Subcutaneous abdominal adipose tissue (tissue), 5 donors: ENCODE data around the gene SRPK3.

Experiments
- H3K27ac ChIP-seq: one replicate; pipeline ENCODE4 v1.7.0; 2013; ENCODE audit warnings: low read depth, mild to moderate bottlenecking, inconsistent platforms, low read length, moderate library complexity
- H3K27me3 ChIP-seq, 5 donors: one replicate each; pipeline ENCODE4 v1.7.0; 2013; ENCODE audit warnings: low read length in 5 of 5, inconsistent platforms in 1 of 5; ENCODE audit not compliant: control insufficient read depth in 5 of 5, insufficient read depth in 4 of 5
- H3K36me3 ChIP-seq, 5 donors: one replicate each; pipeline ENCODE4 v1.7.0; 2013; ENCODE audit warnings: low read length in 5 of 5; ENCODE audit not compliant: control insufficient read depth in 5 of 5, insufficient read depth in 5 of 5
- H3K4me1 ChIP-seq, 5 donors: one replicate each; pipeline ENCODE4 v1.7.0; 2013; ENCODE audit warnings: low read length in 5 of 5, mild to moderate bottlenecking in 3 of 5, moderate library complexity in 1 of 5; ENCODE audit not compliant: control insufficient read depth in 5 of 5, insufficient read depth in 5 of 5
- H3K4me3 ChIP-seq, 5 donors: one replicate each; pipeline ENCODE4 v1.7.0; 2013; ENCODE audit warnings: low read length in 5 of 5, low read depth in 1 of 5
- H3K9ac ChIP-seq, 5 donors: one replicate each; pipeline ENCODE4 v1.7.0; 2013; ENCODE audit warnings: low read length in 5 of 5, mild to moderate bottlenecking in 4 of 5, moderate library complexity in 3 of 5
- H3K9me3 ChIP-seq, 5 donors: one replicate each; pipeline ENCODE4 v1.7.0; 2013; ENCODE audit warnings: low read length in 5 of 5; ENCODE audit not compliant: control insufficient read depth in 5 of 5
- donor health status: healthy.
- donor health status: healthy.
- donor health status: healthy.
- donor health status: healthy.
- donor health status: healthy.

Gene SRPK3

DNA sequence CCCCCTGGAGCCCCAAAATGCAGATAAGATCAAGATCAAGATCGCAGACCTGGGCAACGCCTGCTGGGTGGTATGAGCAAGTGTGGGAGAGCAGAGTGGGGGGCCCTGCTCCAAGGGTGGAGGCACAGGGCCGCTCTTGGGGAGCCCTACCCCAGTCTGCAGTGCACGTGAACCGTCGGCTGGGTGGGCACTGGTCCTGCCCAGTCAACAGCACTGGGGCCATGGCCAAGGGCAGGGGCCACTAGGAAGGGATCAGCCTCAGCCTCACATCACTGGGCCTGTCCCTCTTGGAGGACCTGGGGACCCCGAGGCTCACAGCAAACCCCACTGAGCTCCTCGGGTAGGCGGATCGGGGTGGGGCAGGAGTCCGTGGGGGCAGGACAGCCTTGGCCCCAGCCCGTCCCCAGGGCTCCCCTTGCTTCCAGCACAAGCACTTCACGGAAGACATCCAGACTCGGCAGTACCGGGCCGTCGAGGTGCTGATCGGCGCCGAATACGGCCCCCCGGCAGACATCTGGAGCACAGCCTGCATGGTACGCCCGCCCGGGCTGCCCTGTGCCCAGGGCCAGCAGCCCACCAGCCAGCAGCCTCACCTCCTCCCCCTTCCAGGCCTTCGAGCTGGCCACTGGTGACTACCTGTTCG is 3.6 kb downstream of the SRPK3 start:
- Histone ChIP-seq H3K4me3 (no peak overlapping the region), H3K36me3 (peaks cover 0 to 53% (median 35%) of the 10 kb centered on the region in 5 donors), H3K27me3 (peaks cover 7 to 23% (median 16%) of the 10 kb centered on the region in 5 donors), H3K4me1 (peaks cover 0 to 22% (median 10%) of the 10 kb centered on the region in 5 donors), H3K27ac (no peak overlapping the region), H3K9ac (no peak overlapping the region), H3K9me3 (no peaks in the 10 kb centered on the region)

DNA sequence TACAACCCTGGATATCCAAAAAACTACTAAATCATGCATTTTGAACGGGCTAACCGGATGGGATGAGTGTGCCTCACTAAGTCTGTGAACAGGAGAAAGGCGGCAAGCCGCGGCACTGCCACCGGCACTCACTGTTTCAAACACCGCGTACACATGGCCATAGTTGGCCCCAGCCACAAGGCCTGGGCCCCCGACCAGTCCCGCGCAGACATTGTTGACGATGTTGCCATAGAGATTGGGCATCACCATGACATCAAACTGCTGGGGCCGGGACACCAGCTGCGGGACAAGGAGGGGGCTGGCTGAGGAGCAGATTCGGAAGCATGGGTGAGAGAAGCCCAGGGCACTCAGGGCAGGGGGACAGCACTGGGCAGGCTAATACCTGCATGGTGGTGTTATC is 5.8 kb downstream of the SRPK3 start:
- Histone ChIP-seq H3K27me3 (peaks cover 0 to 11% (median 3%) of the 10 kb centered on the region in 5 donors), H3K4me1 (peaks cover 0 to 20% (median 11%) of the 10 kb centered on the region in 5 donors), H3K9ac (no peak overlapping the region), H3K36me3 (peaks cover 0 to 59% (median 43%) of the 10 kb centered on the region in 5 donors), H3K4me3 (no peak overlapping the region), H3K27ac (no peak overlapping the region), H3K9me3 (no peaks in the 10 kb centered on the region)

DNA sequence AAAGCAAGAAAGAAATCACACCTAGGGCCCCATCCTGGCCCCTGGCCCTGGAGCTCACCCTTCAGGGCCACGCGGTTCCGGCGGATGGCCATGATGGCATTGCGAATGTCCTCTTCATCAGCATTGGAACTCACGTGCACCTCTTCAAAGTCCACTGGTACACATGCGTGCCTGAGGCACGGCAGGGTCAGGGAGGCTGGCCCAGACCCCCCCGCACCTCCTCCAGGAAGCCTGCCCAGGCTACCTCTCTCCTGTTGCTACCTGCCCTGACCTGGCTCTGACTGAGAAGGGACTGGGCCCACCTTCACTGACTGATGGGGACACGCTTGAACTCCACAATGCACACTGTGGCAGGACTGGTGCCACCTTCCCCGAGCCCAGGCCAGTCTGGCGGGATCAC is 8.8 kb downstream of the SRPK3 start:
- Histone ChIP-seq H3K4me3 (no peak overlapping the region), H3K36me3 (peaks cover 0 to 51% (median 40%) of the 10 kb centered on the region in 5 donors), H3K9me3 (peaks cover 0 to 13% (median 7%) of the 10 kb centered on the region in 5 donors), H3K4me1 (peaks cover 0 to 33% (median 21%) of the 10 kb centered on the region in 5 donors), H3K9ac (no peak overlapping the region), H3K27me3 (peaks cover 0 to 10% (median 9%) of the 10 kb centered on the region in 5 donors), H3K27ac (no peak overlapping the region)

DNA sequence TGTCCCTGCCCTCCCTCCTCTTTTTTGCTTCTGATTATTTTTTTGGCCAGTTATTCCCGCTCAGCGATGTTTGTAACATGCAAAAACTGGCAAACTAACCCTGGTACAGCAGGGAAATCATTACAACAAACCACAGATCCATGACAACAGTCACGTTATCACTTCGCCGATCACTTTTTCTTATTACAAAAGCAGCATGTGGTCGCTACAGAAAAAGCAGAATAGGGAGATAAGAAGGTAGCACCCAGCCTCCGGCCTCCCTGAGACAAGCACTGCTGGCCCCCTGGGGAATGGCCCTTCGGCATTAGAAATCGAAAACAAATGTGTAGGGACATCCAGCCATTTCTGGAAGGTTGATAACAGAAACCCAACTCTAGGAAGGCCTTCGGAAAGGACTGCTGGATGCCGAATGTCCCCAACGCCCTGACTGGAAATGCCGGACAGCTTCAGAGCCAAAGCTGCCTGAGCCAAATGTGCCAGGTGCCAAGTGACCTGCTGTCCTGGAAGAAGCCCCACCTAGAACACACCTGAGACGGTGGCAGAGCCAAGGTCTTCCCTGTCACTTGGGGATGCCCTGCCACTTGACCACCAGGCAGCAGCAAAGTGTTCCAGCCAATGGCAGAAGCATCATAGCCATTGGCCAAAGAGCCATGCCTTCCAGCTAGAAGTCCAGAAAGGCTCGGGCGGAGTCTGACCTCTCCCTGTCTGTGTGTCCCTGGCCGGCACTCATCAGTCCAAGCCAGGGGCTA is 10.4 kb downstream of the SRPK3 start:
- peaks cover 0 to 20% (median 18%) of the 10 kb centered on the region in 5 donors for H3K9me3 ChIP-seq
- peaks cover 0 to 49% (median 37%) of the 10 kb centered on the region in 5 donors for H3K4me1 ChIP-seq
- no peak overlapping the region for H3K4me3 ChIP-seq
- H3K36me3 ChIP-seq = peaks cover 0 to 36% (median 27%) of the 10 kb centered on the region in 5 donors
- H3K9ac ChIP-seq = no peak overlapping the region
- H3K27ac ChIP-seq = no peak overlapping the region
- peaks cover 0 to 10% (median 4%) of the 10 kb centered on the region in 5 donors for H3K27me3 ChIP-seq

DNA sequence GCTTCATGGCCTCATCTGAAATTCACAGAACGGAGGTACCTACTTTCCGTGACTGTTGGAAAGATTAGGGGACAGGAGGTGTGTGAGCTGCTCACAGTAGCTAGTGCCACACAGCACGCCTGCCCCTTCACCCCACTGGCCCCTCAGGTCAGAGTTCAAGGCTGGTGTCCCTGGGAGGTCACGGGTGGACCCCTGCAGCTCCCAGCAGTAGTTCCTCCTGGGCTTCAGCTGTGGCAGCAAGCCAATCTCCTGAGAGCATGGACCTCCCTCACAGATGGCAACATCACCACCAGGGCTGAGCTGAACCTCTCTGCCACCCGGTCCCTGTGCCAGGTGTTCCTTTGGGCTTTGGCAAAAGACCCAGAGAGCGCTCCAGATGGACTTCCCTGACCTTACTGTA is 11.5 kb downstream of the SRPK3 start:
- no peak overlapping the region for H3K27ac ChIP-seq
- peak overlapping the region in 2 of 5 donors; percentile 83 to 84 for H3K4me3 ChIP-seq
- H3K27me3 ChIP-seq = peaks cover 0 to 10% (median 4%) of the 10 kb centered on the region in 5 donors

GRCh38 chrX:153793291-153793690 is 12.4 kb downstream of the SRPK3 start:
- H3K27ac ChIP-seq = peak overlapping the region; percentile 78
- peaks cover 0 to 50% (median 38%) of the 10 kb centered on the region in 5 donors for H3K4me1 ChIP-seq
- peak overlapping the region; percentile 52 to 84 (median 72) for H3K4me3 ChIP-seq
- H3K9me3 ChIP-seq = peaks cover 0 to 35% (median 20%) of the 10 kb centered on the region in 5 donors
- H3K36me3 ChIP-seq = peaks cover 0 to 35% (median 22%) of the 10 kb centered on the region in 5 donors
- peaks cover 0 to 10% (median 3%) of the 10 kb centered on the region in 5 donors for H3K27me3 ChIP-seq
- H3K9ac ChIP-seq = peak overlapping the region in 4 of 5 donors; percentile 71 to 81 (median 78)

More for the DNA sequence above, 11.5 kb downstream of the SRPK3 start:
- Histone ChIP-seq H3K4me1 (peaks cover 0 to 50% (median 38%) of the 10 kb centered on the region in 5 donors), H3K9me3 (peaks cover 0 to 26% (median 20%) of the 10 kb centered on the region in 5 donors), H3K9ac (no peak overlapping the region), H3K36me3 (peaks cover 0 to 35% (median 23%) of the 10 kb centered on the region in 5 donors)

- Histone ChIP-seq H3K27ac (peak within 1 kb of the TSS; percentile 78), H3K36me3 (peaks cover 0 to 38% (median 24%) of the 10 kb centered on the region in 5 donors), H3K4me1 (peaks cover 0 to 50% (median 38%) of the 10 kb centered on the region in 5 donors), H3K9me3 (peaks cover 0 to 35% (median 20%) of the 10 kb centered on the region in 5 donors), H3K27me3 (peaks cover 0 to 14% (median 3%) of the 10 kb centered on the region in 5 donors), H3K9ac (peak within 1 kb of the TSS in 4 of 5 donors; percentile 72 to 81 (median 78)), H3K4me3 (peak within 1 kb of the TSS; percentile 52 to 84 (median 72))
These were observed 13.4 kb downstream of the SRPK3 start, which contains the start of the genes IDH3G and SSR4 for GRCh38 chrX:153794018-153794896. IDH3G (minus strand) TSS chrX:153794375; CDS start chrX:153794326, 49 bp downstream. SSR4 (plus strand) TSS chrX:153794668; CDS start chrX:153794688, 20 bp downstream.

DNA sequence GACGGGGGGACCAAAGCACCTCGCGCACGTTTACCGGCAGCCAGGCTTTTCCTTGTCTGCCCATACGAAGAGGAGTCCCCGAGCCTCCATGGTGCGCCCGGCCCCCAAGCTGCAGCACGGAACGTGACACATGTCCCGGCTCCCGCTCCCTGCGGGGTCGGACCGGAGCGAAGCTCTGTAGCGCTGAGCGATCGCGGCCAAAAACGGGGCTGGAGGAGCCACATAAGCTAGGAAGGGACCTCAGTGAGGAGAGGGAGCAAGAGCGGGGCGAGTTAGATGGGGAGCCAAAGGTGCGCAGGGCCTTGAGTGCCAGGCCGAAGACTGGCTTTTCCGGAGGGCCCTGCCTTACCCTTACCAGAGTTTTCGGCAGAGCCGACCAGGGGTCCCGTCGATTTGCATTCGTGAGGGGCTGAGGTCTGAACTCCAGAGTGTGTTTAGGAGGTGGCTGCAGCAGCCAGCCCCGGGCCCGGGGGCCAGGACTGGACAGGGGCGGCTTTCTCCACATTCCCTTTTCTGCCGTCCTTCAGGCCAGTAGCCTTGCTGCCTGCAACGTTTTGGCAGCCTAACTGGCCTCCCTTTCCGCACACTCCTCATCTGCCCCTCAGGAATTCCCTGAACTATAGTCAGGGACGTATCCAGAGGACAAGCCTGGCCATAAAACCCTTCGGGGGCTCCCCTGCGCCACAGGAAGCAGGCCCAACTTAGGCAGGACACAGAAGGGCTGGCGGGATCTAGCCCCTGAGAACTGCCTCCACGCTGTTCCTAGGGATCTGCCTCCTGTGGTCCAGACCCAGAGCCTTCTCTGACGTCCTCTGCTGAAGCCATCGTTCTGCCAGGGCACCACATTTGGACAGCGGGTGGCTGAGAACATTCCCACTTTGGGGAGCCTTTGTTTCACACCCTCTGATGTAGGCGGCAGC is 14.3 kb downstream of the SRPK3 start:
- Histone ChIP-seq H3K9me3 (peaks cover 0 to 35% (median 20%) of the 10 kb centered on the region in 5 donors), H3K4me1 (peaks cover 0 to 50% (median 41%) of the 10 kb centered on the region in 5 donors), H3K9ac (peak overlapping the region in 4 of 5 donors; percentile 49 to 76 (median 64)), H3K27ac (peak overlapping the region; percentile 78), H3K4me3 (peak overlapping the region; percentile 52 to 83 (median 62)), H3K27me3 (peaks cover 0 to 14% (median 3%) of the 10 kb centered on the region in 5 donors), H3K36me3 (peaks cover 0 to 32% (median 19%) of the 10 kb centered on the region in 5 donors)
